A549 (cell line): ENCODE measurements around the gene URI1.

Source experiments
- RFX5 ChIP-seq: fragments of 450-650 bp; IDR thresholded peaks from 2 replicates; pipeline ENCODE4 v1.7.1; 2014; ENCODE audit warnings: antibody characterized with exemption, mild to moderate bottlenecking, moderate library complexity
- TF ChIP-seq, protein P1 (sequence below): fragments of >200 bp; sonication (Bioruptor Twin); formaldehyde crosslinking; IDR thresholded peaks from 3 replicates; pipeline ENCODE4 v1.5.1; 2016
- TF ChIP-seq, protein P2 (sequence below): fragments of 250-450 bp; sonication (Bioruptor Pico); IDR thresholded peaks from 2 replicates; pipeline ENCODE4 v1.5.0; 2021; ENCODE audit warnings: mild to moderate bottlenecking, moderate library complexity, borderline replicate concordance

DNA sequence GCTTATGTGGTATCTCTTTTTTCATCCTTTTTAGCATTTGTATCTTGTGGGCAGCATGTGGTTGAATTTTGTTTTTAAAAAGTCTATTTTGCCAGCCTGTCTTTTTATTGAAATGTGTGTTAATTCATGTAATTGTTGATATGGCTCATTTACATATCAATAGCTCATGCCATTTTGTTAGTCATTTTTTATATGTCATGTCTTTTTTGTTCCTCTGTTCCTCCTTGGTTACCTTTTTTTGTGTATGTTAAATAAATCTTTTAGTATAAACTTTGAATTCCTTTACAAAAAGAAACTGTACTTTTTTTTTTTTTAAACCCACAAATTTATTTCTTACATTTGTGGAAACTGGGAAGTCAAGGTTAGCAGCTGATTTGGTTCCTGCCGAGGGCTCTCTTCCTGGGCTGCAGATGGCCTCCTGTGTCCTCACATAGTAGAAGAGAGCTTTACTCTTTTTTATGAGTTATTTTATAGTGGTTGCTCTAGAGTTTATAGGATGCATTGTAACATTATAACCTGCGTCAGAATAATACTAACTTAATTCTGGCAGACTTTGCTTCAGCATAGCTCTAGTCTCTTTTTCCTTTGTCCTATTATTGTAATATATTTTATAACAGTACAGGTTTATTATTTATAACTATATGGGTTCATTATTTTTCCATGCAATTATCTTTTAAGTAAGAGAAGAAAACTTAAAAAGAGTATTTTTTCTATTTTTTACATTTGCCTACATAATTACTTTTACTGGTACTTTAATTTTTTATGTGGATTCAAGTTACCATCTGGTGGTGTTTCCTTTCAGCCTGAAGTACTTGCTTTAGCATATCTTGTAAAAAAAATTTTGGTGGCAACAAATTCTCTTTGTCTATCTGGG, 86.3 kb downstream of the URI1 start:
- no peak for TF ChIP-seq RFX5
- TF ChIP-seq, protein P1, sequence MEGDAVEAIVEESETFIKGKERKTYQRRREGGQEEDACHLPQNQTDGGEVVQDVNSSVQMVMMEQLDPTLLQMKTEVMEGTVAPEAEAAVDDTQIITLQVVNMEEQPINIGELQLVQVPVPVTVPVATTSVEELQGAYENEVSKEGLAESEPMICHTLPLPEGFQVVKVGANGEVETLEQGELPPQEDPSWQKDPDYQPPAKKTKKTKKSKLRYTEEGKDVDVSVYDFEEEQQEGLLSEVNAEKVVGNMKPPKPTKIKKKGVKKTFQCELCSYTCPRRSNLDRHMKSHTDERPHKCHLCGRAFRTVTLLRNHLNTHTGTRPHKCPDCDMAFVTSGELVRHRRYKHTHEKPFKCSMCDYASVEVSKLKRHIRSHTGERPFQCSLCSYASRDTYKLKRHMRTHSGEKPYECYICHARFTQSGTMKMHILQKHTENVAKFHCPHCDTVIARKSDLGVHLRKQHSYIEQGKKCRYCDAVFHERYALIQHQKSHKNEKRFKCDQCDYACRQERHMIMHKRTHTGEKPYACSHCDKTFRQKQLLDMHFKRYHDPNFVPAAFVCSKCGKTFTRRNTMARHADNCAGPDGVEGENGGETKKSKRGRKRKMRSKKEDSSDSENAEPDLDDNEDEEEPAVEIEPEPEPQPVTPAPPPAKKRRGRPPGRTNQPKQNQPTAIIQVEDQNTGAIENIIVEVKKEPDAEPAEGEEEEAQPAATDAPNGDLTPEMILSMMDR = no peak
- TF ChIP-seq, protein P2, sequence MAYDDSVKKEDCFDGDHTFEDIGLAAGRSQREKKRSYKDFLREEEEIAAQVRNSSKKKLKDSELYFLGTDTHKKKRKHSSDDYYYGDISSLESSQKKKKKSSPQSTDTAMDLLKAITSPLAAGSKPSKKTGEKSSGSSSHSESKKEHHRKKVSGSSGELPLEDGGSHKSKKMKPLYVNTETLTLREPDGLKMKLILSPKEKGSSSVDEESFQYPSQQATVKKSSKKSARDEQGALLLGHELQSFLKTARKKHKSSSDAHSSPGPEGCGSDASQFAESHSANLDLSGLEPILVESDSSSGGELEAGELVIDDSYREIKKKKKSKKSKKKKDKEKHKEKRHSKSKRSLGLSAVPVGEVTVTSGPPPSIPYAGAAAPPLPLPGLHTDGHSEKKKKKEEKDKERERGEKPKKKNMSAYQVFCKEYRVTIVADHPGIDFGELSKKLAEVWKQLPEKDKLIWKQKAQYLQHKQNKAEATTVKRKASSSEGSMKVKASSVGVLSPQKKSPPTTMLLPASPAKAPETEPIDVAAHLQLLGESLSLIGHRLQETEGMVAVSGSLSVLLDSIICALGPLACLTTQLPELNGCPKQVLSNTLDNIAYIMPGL (CRISPR knock-in tag) = no peak
